Panc1 (cell line): ENCODE data around the gene CCM2L. TPM values are rescaled to one million over a fixed set of nuclear protein-coding genes. Genes with fewer than 3 reads are reported as not detected.

Experiments used
- ATAC-seq: fragments of 200-7000 bp; cut with Tn5 transposase; 2 replicates; pipeline ENCODE4 v1.9.1; 2020; ENCODE audit warnings: mild to moderate bottlenecking, moderate library complexity
- Bru-seq: library from RNA; stranded (reverse); fragments of 400-500 nt; gene quantifications from one replicate; lab custom pipeline; 2021; lab: Mats Ljungman, UMichigan
- BruChase-seq, 2 experiments: library from RNA; stranded (reverse); fragments of 400-500 nt; gene quantifications; one replicate each; lab custom pipeline; 2021; lab: Mats Ljungman, UMichigan
- BruUV-seq: library from RNA; stranded (reverse); fragments of 400-500 nt; replicated peaks from 2 replicates; lab custom pipeline; 2021; lab: Mats Ljungman, UMichigan
- CTCF ChIA-PET: fragments of 300-600 bp; sonication (Branson Sonifier 250); formaldehyde crosslinking; loops from one replicate; lab custom pipeline; 2022; ENCODE audit warnings: antibody characterized with exemption; lab: Charles Lee
- POLR2A ChIA-PET: fragments of 300-600 bp; sonication (Branson Sonifier 250); formaldehyde crosslinking; loops from one replicate; lab custom pipeline; 2022; ENCODE audit warnings: antibody characterized with exemption; lab: Charles Lee
- DNase-seq: peaks from one replicate; pipeline ENCODE4 v3.0.0-alpha.2; 2010; ENCODE audit warnings: low read depth, low spot score
- H3K27ac ChIP-seq: 2 replicates; pipeline ENCODE4 v1.5.1; 2011; ENCODE audit warnings: mild to moderate bottlenecking, low read length, inconsistent platforms
- H3K27me3 ChIP-seq: fragments of 200-500 bp; sonication (Bioruptor generic); 2 replicates; pipeline ENCODE4 v1.6.0; 2014; ENCODE audit warnings: low read length, inconsistent platforms; ENCODE audit not compliant: control insufficient read depth, insufficient read depth
- H3K36me3 ChIP-seq: fragments of 200-500 bp; sonication (Bioruptor generic); 2 replicates; pipeline ENCODE4 v1.5.1; 2014; ENCODE audit warnings: inconsistent platforms, mild to moderate bottlenecking, low read length, moderate library complexity; ENCODE audit not compliant: control insufficient read depth, insufficient read depth
- H3K4me1 ChIP-seq: 2 replicates; pipeline ENCODE4 v1.5.1; 2011; ENCODE audit warnings: inconsistent platforms, mild to moderate bottlenecking, low read length, moderate library complexity; ENCODE audit not compliant: control insufficient read depth, insufficient read depth
- H3K4me3 ChIP-seq, 2 experiments: 2 replicates each; pipeline ENCODE4 v1.5.1; 2011 to 2012; ENCODE audit warnings: low read depth in 2 of 2, low read length in 2 of 2, mild to moderate bottlenecking in 2 of 2, inconsistent platforms in 1 of 2, moderate library complexity in 1 of 2
- H3K9me3 ChIP-seq: fragments of 200-500 bp; sonication (Bioruptor generic); 2 replicates; pipeline ENCODE4 v1.5.1; 2014; ENCODE audit warnings: low read depth, mild to moderate bottlenecking, inconsistent platforms, low read length, moderate library complexity; ENCODE audit not compliant: control insufficient read depth, insufficient read depth
- CTCF ChIP-seq: fragments of 450-650 bp; IDR thresholded peaks from 2 replicates; pipeline ENCODE4 v1.5.1; 2017; ENCODE audit warnings: mild to moderate bottlenecking
- POLR2AphosphoS5 ChIP-seq: IDR thresholded peaks from 2 replicates; pipeline ENCODE4 v1.6.1; 2012; ENCODE audit warnings: mild to moderate bottlenecking, low read depth, low read length, moderate library complexity
- REST ChIP-seq, 2 experiments: IDR thresholded peaks; 2 replicates each; pipeline ENCODE4 v1.6.1; 2011 to 2012; ENCODE audit warnings: low read depth in 2 of 2, control low read depth in 1 of 2, low read length in 1 of 2, mild to moderate bottlenecking in 1 of 2, moderate library complexity in 1 of 2; ENCODE audit not compliant: insufficient read depth in 1 of 2
- SIN3A ChIP-seq: IDR thresholded peaks from 2 replicates; pipeline ENCODE4 v1.6.1; 2012; ENCODE audit warnings: low read depth, mild to moderate bottlenecking, low read length, moderate library complexity, borderline replicate concordance; ENCODE audit not compliant: insufficient read depth
- TCF7L2 ChIP-seq: IDR thresholded peaks from 2 replicates; pipeline ENCODE4 v1.6.1; 2011; ENCODE audit warnings: mild to moderate bottlenecking, low read depth, low read length, inconsistent platforms
- in situ Hi-C: cut with HindIII; loops from 2 replicates; pipeline ENCODE4 v1.10.0; 2016; ENCODE audit warnings: low sequenced_read_pairs, low pct_unique_long_range_greater_than_20kb
- intact Hi-C: fragments of 100-400 bp; cut with micrococcal nuclease; formaldehyde crosslinking; loops from one replicate; pipeline ENCODE4 v1.10.0; 2022; ENCODE audit not compliant: unreplicated experiment
- long read RNA-seq: library from polyadenylated mRNA; unstranded; transcript quantifications from one replicate; pipeline ENCODE4 v2.0.0, GENCODE V29; 2021; ENCODE audit not compliant: unreplicated experiment
- polyA plus RNA-seq: library from polyadenylated mRNA; unstranded; fragments of >200 nt; gene quantifications from one replicate; pipeline ENCODE4 v1.2.1, GENCODE V29; 2012; ENCODE audit warnings: missing spikeins; ENCODE audit not compliant: insufficient read length
- total RNA-seq: library from RNA; stranded (reverse); gene quantifications from one replicate; pipeline ENCODE4 v1.2.1, GENCODE V29; 2021; ENCODE audit not compliant: unreplicated experiment

Gene CCM2L
- 45.4 TPM for total RNA-seq
- 25.5 TPM for polyA plus RNA-seq
- Bru-seq, nascent RNA, result percentile 79 among the genes with signal in this experiment
- BruChase-seq, experiment 1, labeled RNA remaining after a 2-hour chase, result percentile 83 among the genes with signal in this experiment
- BruChase-seq, experiment 2, labeled RNA remaining after a 6-hour chase, result percentile 77 among the genes with signal in this experiment
- long read RNA-seq, transcript CCM2L-202 (6 exons, 1,841 nt), result major isoform, 38 of 69 reads
- long read RNA-seq, partial matches to known transcripts, result 6 of 69 reads
- long read RNA-seq, other reads (novel, unspliced or antisense), result 25 of 69 reads

- no peak for TF ChIP-seq CTCF
- TF ChIP-seq REST (IDR thresholded peaks at IDR 0.05; ENCODE audit: insufficient read depth in 1 of 2, low read depth in 2 of 2, low read length in 1 of 2), result no peak
- no peak for TF ChIP-seq SIN3A
- no peak for TF ChIP-seq POLR2AphosphoS5
- TF ChIP-seq TCF7L2, result no peak
- H3K27me3 ChIP-seq, result no peaks in the 10 kb centered on the region
- no peaks in the 10 kb centered on the region for H3K36me3 ChIP-seq
- ChIA-PET POLR2A (no interaction called here), CTCF (no interaction called here)
- ATAC-seq (peak; percentile 40; the same call in 1 of the 2 replicates), DNase-seq (no peak)
- no TSS peak for BruUV-seq
- H3K4me3 ChIP-seq, result no peak within 1 kb of the TSS
- in situ Hi-C loops, result no loop called here
- H3K9me3 ChIP-seq, result no peaks in the 10 kb centered on the region
- peaks cover 29% of the 10 kb centered on the region for H3K4me1 ChIP-seq
- peak within 1 kb of the TSS; percentile 62 for H3K27ac ChIP-seq
- intact Hi-C loops, result no loop called here
Measured at GRCh38 chr20:32010101-32010500, at the start of gene CCM2L. Gene CCM2L, plus strand, starts transcription at chr20:32010438. Its CDS starts 17 bp downstream, at chr20:32010455.

GRCh38 chr20:31962761-31963160 lies 47.5 kb upstream of the CCM2L start:
- Histone ChIP-seq H3K36me3 (no peaks in the 10 kb centered on the region), H3K9me3 (no peaks in the 10 kb centered on the region), H3K27me3 (peaks cover 6% of the 10 kb centered on the region), H3K4me1 (peaks cover 22% of the 10 kb centered on the region), H3K27ac (peak overlapping the region; percentile 44; the same call in 1 of the 2 replicates), H3K4me3 (no peak overlapping the region)
- ATAC-seq (no peak), DNase-seq (no peak)
- POLR2A ChIA-PET, result no interaction called here
- CTCF ChIA-PET, result interaction anchor here (1.3 kb wide), 1 partner anchor 11 kb away, joined by 9 read pairs; the partner anchor contains the start of gene PDRG1
- intact Hi-C loops (no loop called here), in situ Hi-C loops (no loop called here)
- no TSS peak for BruUV-seq
- TF ChIP-seq CTCF, result no peak
- TF ChIP-seq REST (IDR thresholded peaks at IDR 0.05; ENCODE audit: insufficient read depth in 1 of 2, low read depth in 2 of 2, low read length in 1 of 2), result no peak
- no peak for TF ChIP-seq TCF7L2
- TF ChIP-seq SIN3A, result no peak
- no peak for TF ChIP-seq POLR2AphosphoS5
